ENCODE measurements around the gene PRKN.

Gene PRKN

DNA sequence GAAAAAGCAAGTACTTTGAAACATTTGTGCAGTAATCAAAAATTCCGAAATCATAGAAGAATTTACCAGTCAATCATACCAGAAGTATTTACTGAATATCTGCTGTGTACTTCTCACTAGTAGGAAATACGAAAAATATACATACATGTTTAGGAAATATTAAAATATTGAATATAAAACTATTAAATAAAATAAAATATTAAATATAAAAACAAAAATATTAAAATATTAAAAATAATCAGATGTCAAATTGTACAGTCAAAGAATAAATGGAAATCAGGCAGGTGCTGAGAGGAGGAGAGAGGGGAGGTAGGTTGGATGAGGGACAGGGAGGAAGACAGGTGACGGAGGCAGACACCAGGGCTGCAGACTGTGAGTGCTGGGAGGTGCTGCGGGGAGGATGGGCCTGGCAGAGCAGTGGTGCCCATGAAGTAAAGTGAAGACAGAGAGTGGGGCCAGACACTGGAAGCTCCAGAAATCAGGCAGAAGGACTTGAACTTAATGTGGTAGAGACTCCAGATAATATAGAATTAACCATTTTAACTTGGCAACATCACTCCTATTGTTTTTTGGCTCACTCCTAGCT, 55.9 kb downstream of the PRKN start:
- no peak for DNase-seq

DNA sequence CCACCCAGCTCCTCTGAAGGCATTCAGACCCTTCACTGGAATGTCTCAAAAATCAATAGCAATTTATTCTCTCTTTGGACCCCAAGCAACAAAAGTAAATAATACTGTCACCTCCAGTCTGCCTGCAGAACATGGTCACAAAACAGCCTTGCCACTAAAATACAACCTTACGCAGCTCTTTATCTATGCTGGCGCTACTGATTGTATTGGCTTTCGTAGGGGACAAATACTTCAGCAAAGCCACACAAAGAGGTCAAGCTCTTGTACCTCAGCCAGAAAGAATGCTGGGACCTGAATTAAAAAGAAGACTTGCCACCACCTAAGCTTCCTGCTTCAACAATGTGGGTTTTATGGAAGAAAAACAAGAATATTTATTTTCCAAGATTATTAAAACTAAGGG, 57.2 kb downstream of the PRKN start:
- no peak for DNase-seq

DNA sequence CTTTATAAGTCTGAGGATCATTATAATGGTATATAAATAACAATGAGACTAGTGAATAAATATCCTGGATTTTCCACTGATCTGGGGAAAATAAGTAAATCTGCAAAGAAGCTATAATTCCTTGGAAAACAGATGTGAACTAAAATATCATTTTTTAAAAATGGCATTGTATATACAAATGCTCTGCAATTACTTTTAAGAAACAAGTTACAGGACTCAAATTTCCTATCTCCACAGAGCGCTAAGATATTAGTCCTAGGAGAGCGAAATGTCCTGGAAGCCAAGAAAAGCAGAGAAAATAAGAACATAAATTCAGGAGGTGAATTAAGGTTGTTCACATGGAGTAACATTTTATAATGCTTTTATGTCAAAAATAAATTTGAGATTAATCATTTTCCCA, 61.3 kb downstream of the PRKN start:
- no peak for DNase-seq

DNA sequence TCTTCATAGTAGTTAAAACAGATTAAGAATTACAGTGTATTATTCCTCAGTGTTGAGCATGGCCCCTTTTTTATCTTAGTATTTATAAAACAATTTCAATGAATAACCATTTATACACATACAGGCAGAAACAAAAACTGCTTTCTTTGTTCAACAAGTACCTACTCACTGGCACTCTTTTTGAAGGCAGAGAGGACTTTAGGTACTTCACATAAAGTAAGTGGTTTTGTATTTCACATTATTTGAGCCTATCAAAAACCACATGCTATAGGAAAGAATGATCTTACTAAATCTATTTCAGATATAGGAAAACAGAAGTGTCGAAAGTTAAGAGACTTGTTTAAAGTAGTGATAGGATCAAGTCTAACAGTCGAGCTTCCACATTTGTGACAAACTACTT, 73.8 kb downstream of the PRKN start:
- DNase-seq: no peak

DNA sequence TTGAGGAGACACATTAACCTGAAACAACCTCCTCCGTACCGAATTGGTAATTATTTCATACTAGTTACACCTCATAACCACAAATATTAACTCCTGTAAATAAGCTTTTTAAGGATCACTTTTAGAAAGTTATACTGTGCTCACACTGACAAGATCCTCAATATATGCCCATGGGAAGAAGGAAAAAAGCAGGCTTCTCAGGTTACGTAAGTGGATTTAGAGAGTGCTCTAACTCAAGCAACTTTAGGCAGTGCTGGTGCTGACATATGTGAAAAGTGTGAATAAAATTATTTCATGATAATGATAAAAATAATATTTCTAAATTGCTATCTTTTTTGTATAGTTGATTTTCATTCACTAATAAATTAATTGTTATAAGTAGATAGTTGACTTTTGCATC, 76.1 kb downstream of the PRKN start:
- no peak for DNase-seq

DNA sequence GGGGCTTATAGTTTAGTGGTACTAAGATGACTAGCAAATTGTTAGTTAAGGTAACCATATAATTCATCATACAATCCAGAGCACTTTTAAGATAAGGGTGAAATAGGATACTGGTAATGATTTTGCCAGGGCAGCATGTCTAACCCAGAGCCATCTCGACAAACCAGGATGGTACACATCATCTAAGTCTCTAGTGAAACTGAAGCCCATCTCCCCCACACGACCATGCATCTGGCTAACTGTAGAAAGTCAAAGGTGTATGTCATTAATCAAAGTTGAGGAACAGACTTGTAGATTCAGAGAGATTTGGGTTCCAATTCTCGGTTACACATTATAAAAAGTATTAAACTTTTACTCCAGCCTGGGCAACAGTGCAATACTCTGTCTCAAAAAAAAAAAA, 78.3 kb downstream of the PRKN start:
- no peak for DNase-seq

DNA sequence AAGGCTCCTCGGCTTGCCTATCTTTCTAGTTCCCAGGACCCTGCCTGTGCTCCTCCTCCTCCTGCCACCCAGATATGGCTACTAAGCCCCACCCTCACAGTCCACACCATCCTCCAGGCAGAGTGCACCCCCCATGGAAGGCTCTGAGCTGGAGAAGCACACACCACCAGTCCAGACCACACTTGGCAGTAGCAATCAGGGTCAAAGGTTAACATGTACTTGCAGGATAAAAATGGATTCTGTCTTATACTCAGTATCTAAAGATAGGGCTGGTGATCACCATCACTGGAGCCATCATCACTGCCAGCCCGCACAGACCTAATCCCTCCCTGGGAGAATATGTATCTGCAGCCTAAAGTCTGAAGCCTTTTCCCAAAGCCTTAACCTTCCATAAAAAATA, 83.4 kb downstream of the PRKN start:
- no peak for DNase-seq

DNA sequence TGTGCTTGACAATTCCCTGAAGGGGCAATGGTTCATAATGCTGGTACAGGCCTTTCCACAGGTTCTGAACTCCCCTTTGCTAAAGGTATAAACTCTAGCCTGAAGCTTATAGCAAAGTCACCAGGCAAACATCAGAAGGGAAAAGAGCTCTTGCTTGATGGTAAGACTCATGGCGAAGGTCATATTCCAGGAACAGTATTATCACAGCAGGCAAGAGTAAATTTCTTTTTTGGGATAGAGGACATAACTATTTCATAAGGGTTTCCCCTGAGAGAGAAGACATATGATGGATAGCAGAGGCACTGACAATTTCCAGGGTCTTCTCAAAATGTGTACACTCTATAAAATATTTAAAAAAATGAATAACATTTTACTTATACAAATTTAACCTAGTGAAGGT, 86.8 kb downstream of the PRKN start:
- no peak for DNase-seq

DNA sequence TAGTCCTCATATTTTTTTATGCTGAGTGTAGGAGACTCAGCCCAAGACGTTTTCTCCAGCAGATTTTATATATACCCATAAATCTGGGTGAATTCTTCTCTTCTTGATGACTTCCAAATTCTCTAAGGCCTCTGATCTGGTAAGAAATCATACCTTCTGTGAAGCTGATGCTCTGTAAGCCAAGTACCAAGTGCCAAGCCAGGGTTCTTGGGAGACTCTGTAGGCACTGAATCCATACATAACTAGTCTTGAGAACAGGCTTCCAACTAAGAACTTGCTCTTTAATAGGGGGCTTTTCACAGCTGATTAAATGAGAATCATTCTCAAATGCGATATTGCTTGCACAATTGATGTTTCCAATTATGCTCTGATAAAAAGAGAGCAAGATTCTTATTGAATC, 87.6 kb downstream of the PRKN start:
- DNase-seq: no peak

DNA sequence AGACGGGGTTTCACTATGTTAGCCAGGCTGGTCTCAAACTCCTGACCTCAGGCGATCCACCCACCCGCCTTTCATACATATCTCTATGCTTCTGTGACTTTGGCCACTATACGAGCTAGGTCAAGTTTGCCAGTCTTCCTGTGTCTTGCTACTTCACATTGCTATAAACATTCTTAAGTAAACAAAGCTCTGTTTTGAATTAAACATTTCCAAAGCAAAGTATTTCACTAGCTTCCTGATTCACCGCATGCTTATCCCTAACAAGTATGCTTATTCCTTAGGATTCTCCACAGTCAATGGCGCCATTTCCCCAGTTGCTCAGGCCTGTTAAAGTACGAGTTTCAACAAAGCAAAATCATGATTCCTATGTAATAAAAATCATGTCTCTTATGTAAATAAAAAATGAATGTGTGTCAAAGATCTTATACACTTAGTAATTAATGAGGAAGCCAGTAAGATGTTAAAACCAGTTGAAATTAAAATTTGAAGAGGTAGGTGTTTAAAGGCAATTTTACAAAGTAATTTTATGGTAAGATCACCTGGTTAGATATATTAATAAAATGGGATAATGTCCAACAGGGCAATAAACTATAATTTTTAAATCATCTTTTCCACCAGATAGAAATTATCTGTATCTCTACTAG, 88.5 kb downstream of the PRKN start:
- DNase-seq: no peak

DNA sequence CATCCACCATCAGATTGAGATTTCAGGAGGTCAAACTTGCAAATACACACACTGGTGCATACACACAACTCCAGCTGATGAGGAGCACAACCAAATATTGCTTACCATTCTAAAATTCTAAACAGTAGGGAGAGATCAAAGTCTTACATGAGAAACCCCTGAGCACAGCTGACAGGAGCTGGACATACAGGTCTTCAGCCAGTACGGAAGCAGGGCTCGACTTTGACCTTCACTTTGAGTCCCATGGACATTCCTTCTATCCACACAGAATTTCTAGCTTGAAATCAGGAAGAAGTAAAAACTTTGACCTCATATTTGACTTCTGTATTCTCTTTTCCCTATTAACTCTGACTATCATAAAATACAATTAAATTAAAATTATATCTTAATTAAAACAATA, 90.2 kb downstream of the PRKN start:
- no peak for DNase-seq

DNA sequence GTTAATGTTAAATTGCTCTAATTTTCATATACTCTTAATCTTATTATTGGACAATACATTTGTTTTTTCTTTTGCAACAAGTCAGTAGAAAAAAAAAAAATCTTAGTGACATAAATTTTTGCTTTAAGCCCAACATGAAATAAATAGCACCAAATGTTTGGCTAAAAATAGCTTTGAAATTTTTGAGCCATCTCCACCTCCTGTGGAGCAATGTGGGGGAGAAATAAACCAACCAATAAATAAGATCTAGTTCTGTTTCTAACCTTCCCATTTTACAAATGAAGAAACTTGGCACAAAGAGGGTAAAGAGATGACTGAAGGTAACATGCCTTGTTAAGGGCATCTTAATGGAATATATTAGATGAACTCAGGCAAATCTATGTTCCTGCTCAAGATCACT, 91.4 kb downstream of the PRKN start:
- DNase-seq: no peak

DNA sequence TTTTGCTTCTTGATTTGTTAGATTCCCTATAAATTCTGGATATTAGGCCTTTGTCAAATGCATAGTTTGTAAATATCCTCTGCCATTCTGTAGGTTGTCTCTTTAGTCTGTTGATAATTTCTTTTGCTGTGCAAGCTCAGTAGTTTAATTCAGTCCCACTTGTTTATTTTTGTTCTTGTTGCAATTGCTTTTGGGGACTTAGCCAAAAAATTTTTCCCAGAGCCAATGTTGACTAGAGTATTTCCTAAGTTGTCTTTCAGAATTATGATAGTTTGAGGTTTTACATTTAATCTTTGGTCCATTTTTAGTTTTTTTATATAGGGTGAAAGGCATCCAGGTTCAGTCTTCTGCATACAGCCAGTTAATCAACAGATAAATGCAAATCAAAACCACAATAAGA, 96.0 kb downstream of the PRKN start:
- no peak for DNase-seq

DNA sequence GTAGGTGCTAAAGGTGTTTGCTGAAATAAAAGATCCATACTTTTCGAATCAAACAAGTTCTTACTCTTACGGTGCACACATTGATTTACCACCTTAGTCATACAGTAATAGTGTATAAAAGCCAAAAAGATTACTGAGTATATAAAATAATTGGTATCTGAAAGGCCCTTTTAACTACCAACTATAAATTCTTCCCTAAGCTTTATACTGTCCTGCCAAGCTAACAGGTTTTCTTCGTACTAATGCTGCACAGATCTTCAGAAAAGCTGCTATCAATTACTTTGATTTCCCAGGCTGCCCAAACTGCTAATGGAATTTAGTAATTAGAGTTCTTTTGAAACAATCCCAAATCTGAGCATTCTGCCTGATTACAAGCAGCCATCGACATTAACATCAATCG, 97.5 kb downstream of the PRKN start:
- no peak for DNase-seq

DNA sequence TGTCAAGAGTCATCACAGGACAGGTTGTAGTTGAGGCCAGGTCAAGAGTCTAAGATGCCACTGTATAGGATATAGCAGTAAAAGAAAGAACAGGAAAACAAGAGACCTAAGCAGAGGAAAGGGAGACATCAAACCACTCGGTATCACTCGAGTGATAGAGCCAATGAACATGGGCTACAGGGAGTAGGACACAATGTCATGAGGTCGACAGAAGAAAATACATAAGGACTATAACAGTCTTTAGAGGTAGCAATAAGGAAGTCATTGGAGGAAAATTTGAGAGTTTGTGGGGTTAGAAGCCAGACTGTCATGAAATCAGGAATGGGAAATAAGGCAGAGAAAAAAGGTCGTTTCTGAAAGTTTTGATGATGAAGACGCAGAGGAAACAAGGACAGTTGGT, 99.7 kb downstream of the PRKN start:
- DNase-seq: no peak

DNA sequence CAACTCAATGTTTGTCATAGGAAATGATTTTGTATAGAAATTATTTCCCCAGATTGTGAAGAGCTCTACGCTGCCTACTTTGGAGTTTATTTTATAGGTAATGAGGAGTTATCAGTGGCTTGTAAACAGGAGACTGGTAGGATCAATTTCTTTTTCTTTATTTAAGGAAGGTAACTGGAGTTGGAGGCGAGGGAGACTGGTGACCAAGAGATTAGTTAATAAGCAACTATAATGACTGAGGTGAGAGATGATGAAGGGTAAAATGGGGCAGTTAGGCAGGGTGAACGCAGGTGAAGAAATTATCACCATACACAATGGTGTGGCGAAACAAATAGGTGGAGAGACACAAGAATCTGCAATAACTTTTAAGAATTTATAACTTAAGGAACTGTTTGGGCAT, 100.2 kb downstream of the PRKN start:
- no peak for DNase-seq

DNA sequence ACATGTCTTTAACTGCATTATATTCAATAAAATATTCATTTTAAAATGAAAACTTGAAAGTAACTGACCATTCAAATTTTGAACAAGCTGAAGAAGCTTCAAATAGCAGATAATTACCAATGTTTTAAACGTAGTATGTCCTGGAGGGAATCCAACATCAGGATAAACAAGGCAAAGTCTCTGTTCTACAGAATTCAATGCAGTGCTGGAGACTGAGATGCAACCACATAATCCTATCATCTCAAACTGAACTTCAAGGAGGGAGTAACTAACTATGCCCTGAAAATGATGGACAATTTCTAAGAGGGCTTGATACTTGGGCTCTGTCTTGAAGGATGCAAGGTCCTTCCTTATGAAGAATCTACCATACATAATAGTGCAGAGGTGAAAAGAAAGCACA, 100.7 kb downstream of the PRKN start:
- no peak for DNase-seq

DNA sequence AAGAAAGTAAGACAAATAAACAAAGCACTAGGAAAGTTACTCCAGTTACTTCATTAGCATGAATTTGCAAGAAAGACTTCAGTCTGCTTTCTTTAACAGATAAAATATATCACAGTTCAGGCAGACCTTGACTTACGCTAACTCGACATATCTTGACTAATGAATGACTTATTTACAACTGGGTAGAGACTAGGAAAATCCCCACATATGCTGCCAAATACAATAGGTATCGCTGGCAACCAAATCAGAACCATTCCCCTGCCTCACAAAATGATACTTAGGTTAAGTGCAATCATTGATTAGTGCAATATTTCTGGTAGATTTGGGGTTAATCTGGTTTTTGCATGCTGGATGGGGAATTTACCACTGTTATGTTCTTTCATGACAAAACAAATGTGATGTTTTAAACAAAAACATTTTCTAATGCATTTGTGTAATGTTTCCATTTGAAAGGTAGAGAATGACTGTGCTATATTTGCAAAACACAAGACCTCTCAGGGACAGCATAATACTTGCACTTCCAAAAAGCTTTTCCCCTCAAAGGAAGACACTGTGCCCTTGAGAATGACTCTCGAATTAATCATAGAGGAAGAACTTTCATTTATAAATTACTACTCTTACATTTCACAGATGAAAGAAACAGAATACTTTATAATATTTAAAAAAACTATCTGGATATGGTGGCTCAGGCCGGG, 101.6 kb downstream of the PRKN start:
- no peak for DNase-seq

DNA sequence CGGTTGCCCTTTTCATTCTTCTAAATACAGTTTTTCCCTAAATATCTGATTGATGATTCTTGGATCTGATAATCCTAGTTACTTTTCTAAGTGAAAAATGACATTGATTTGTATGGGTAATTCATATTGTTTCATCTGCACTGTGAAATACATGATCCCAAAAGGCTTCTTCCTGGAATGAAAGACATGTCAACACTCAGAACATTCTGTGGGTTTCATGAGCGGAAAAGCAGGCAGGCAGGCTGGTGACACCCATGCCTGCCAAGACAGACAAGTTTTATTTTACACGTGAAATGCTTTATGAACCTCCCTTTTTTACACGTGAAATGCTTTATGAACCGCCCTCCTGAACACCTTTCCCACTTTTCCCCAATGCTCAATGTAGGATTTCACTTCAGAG, 105.0 kb downstream of the PRKN start:
- no peak for DNase-seq

DNA sequence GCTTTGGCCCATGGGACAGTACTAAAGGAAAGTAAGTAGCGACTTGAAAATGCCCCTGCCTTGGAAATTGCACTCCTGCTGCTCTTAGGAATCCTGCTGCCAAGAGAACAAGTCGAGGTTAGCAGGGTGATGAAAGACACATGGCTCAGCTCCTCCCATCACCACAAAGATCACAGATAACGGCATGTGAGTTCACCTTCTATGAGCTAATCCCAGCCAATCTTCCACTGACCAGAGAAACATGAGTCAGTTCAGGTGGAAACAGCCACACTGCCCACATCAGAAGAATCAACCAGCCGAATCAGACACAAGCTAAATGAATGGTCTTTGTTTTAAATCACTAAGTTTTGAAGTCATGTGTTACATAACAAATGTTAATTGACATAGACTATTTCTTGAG, 106.3 kb downstream of the PRKN start:
- DNase-seq: peak; percentile 28

DNA sequence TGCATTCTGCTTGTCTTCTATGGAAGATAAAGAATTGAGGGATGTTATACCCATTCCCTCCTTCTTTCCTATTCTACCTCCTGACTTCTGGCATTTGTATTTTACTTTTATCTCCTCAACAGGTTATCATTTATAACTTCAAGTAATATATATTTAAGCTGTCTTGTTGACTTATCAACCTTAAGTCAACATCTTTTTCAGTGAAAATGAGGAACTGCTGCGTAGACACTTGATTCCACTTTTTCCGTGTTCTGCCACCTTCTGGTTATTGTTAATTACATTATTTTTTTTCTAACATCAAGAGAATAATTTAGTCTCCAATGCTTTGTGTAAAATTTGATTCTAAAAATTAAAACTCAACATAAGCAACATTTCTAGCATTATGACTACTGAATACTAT, 107.5 kb downstream of the PRKN start:
- no peak for DNase-seq

DNA sequence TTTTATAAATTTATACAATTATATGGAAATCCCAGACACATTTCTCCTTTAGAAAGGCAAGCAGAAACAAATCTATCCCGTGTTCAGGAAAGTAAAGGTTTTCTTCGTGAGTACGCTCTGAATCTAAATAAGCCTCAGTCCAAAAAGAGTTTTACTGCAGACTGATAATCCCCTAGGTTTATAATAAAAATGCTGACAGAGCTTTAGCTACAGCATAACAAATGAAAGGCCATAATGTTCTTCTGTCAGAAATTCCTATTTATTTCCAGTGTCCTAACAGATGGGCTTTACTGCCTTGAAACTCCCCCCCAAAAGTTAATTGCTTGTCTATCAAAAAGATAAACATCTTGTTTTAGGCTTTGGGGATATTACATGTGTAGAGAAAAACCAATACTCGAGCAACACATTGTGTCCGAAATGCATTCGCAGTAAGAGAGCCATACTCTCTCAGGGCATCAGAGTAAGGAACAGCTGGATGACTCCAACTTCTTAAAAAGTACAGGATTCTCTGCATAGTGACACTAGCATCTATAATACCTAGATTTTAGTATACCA, 109.0 kb downstream of the PRKN start:
- DNase-seq: no peak

DNA sequence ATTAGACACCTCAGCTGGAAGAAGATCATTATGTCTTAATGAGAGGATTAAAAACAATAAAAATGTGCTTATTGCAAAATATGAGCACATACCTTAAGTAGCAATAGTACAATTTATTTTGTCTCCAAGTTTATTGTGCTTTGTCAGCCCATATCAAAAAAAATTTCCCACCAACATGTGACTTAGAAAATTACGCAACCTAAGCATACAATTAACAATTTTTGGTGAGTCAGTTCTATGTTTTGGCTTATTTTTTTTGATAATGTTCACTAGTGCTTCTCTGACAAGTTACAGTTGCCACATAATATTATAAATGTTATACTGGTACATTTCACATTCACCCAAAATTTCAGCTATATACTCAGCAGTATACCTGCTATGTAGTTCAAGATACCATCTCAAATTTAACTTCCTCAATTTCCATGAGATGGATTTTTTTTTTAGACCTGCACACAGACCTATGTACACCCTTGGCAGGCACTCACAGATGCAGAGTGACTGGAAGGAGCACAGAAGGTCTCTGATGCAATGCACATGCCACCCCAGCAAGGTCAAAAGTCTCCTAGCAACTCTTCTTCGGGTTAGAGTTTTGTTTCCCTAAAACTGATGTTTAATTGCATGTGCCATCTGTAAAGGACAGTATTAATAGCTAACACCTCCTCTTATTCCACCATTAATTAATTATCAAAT, 112.4 kb downstream of the PRKN start:
- no peak for DNase-seq

DNA sequence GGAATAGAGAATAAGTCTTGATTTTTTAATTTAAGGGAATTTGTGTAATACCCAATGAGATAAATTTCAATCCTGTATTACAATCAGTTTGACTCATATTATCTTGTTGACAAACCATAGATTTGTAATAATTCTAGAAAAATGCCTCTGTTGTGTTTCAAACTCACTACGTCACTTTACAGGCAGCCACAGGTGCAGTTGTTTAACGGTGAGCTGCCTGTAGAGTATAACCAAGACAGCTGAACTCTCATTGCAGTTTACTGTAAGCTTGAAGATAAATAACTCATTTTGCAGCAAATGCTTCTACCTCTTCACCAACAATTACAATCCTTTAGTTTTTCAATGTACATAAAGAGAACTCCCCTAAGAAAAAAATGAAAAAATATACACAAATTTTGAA, 114.3 kb downstream of the PRKN start:
- DNase-seq: no peak
